Neural cell (in vitro differentiated cells): ENCODE data around the gene BLVRB.

Experiments used
- EP300 ChIP-seq: fragments of 450-650 bp; conservative IDR thresholded peaks from 2 replicates; pipeline ENCODE4 v1.6.1; 2014; ENCODE audit warnings: antibody characterized with exemption, mild to moderate bottlenecking, moderate library complexity; ENCODE audit not compliant: poor library complexity, severe bottlenecking
- EZH2 ChIP-seq: fragments of 200-600, 300-800 bp; shearing (Covaris generic), sonication (generic); IDR thresholded peaks from 2 replicates; pipeline ENCODE4 v1.6.1; 2014; ENCODE audit warnings: antibody characterized with exemption, low read length, borderline replicate concordance, mild to moderate bottlenecking; ENCODE audit not compliant: insufficient read depth, poor library complexity, severe bottlenecking
- MXI1 ChIP-seq: fragments of 450-650 bp; conservative IDR thresholded peaks from 2 replicates; pipeline ENCODE4 v1.6.1; 2014; ENCODE audit warnings: antibody characterized with exemption, mild to moderate bottlenecking; ENCODE audit not compliant: poor library complexity, severe bottlenecking
- POLR2AphosphoS5 ChIP-seq: IDR thresholded peaks from 2 replicates; pipeline ENCODE4 v1.6.1; 2012
- RAD21 ChIP-seq: fragments of 450-650 bp; conservative IDR thresholded peaks from 2 replicates; pipeline ENCODE4 v1.6.1; 2014; ENCODE audit warnings: antibody characterized with exemption, mild to moderate bottlenecking, moderate library complexity
- SMC3 ChIP-seq: fragments of 450-650 bp; conservative IDR thresholded peaks from 2 replicates; pipeline ENCODE4 v1.6.1; 2014; ENCODE audit warnings: antibody characterized with exemption, mild to moderate bottlenecking, moderate library complexity; ENCODE audit not compliant: poor library complexity
- TAF1 ChIP-seq: IDR thresholded peaks from 2 replicates; pipeline ENCODE4 v1.6.1; 2012; ENCODE audit warnings: low read depth
- TF ChIP-seq, protein P1 (sequence below): fragments of 450-650 bp; IDR thresholded peaks from 2 replicates; pipeline ENCODE4 v1.5.1; 2014; ENCODE audit warnings: antibody characterized with exemption, mild to moderate bottlenecking, moderate library complexity; ENCODE audit not compliant: poor library complexity, severe bottlenecking

DNA sequence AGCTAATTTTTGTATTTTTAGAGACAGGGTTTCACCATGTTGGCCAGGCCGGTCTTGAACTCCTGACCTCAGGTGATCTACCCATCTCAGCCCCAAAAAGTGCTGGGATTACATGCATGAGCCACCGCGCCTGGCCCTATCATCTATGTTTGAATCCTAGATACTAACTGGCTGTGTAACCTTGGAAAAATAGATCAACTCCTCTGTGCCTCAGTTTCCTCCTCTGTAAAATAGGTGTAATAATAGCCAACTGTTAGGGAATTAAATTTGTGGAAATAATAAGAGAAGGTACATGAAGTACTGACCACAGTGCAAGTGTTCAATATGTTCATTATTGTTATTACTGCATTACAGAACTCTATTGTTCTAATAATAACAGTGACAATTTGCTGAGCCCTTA lies 5.6 kb upstream of the BLVRB start:
- TF ChIP-seq RAD21 (no peak), POLR2AphosphoS5 (no peak), MXI1 (no peak), TAF1 (no peak), SMC3 (no peak), EZH2 (no peak), EP300 (no peak)
- TF ChIP-seq, protein P1, sequence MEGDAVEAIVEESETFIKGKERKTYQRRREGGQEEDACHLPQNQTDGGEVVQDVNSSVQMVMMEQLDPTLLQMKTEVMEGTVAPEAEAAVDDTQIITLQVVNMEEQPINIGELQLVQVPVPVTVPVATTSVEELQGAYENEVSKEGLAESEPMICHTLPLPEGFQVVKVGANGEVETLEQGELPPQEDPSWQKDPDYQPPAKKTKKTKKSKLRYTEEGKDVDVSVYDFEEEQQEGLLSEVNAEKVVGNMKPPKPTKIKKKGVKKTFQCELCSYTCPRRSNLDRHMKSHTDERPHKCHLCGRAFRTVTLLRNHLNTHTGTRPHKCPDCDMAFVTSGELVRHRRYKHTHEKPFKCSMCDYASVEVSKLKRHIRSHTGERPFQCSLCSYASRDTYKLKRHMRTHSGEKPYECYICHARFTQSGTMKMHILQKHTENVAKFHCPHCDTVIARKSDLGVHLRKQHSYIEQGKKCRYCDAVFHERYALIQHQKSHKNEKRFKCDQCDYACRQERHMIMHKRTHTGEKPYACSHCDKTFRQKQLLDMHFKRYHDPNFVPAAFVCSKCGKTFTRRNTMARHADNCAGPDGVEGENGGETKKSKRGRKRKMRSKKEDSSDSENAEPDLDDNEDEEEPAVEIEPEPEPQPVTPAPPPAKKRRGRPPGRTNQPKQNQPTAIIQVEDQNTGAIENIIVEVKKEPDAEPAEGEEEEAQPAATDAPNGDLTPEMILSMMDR, result no peak
